HG03575 (cell line): ENCODE results near the gene OR10G8.

Source experiments
- ATAC-seq: cut with Tn5 transposase; IDR thresholded peaks from one replicate; pipeline ENCODE4 v1.9.1; 2021; ENCODE audit not compliant: unreplicated experiment, insufficient number of reproducible peaks, low FRiP score; ENCODE audit errors: extremely low read depth

OR10G8 gene

GRCh38 chr11:124075841-124076651 is 49.4 kb downstream of the OR10G8 start:
- ATAC-seq: no peak

GRCh38 chr11:124077266-124077665 is 50.7 kb downstream of the OR10G8 start:
- no peak for ATAC-seq

GRCh38 chr11:124078591-124078990 is 52.0 kb downstream of the OR10G8 start:
- no peak for ATAC-seq

- no peak for ATAC-seq
These were observed 53.2 kb downstream of the OR10G8 start for GRCh38 chr11:124079631-124080326.
